ENCODE data around the gene TBX4.
"Not testable (repeated sequence)": the region's sequence is repeated elsewhere in the genome, so short reads cannot be mapped to it uniquely, and the experiment has no call there.

DNA sequence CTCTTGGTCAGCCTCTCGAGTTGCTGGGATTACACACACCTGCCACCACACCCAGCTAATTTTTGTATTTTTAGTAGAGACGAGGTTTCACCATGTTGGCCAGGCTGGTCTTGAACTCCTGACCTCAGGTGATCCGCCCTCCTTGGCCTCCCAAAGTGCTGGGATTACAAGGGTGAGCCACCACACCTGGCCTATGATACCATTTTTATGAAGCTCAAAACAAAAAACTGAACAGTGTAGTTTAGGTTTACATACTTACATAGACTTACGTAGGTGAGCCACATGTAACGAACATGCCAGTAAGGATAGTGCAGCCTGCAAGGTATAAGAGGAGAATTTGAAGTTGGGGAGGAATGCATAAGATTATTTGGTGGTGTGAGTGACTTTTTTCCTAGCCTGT lies 57.2 kb downstream of the TBX4 start:
- TF ChIP-seq, protein P1, sequence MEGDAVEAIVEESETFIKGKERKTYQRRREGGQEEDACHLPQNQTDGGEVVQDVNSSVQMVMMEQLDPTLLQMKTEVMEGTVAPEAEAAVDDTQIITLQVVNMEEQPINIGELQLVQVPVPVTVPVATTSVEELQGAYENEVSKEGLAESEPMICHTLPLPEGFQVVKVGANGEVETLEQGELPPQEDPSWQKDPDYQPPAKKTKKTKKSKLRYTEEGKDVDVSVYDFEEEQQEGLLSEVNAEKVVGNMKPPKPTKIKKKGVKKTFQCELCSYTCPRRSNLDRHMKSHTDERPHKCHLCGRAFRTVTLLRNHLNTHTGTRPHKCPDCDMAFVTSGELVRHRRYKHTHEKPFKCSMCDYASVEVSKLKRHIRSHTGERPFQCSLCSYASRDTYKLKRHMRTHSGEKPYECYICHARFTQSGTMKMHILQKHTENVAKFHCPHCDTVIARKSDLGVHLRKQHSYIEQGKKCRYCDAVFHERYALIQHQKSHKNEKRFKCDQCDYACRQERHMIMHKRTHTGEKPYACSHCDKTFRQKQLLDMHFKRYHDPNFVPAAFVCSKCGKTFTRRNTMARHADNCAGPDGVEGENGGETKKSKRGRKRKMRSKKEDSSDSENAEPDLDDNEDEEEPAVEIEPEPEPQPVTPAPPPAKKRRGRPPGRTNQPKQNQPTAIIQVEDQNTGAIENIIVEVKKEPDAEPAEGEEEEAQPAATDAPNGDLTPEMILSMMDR (conservative IDR thresholded peaks at IDR 0.05; ENCODE audit: low read length), result not testable (repeated sequence)
- not testable (repeated sequence) for TF ChIP-seq EZH2phosphoT487 (IDR thresholded peaks at IDR 0.05; ENCODE audit: borderline replicate concordance)
